IPS DF 4.7 (cell line): ENCODE measurements around the gene PPP2R2C.

Experiments used
- DNase-seq: peaks from one replicate; pipeline ENCODE4 v3.0.0-alpha.2; 2013; ENCODE audit warnings: low spot score; ENCODE audit errors: extremely low read depth

PPP2R2C gene

GRCh38 chr4:6291784-6292297, 180.6 kb downstream of the PPP2R2C start:
- DNase-seq = no peak

GRCh38 chr4:6290769-6291547, 181.5 kb downstream of the PPP2R2C start:
- no peak for DNase-seq

DNA sequence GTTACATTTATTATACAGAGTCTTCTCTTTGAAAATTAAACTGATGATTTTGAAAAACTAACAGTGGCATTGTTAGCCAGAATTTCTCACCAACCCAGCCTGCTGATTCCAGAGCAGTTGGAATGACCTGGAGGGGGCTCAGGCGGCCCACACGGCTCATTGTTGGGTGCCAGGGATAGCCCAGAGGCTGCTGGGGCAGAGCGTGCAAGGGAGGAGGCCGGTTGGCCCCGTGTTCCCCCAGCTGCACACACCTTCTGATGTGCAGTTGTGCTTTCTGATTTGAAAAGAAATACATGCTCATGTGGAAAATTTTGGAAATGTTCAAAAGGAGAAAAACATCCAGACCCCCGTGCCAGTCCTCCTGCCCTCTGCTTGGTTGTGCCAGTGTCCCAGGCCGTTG, 182.2 kb downstream of the PPP2R2C start:
- no peak for DNase-seq

GRCh38 chr4:6288871-6289270, 183.5 kb downstream of the PPP2R2C start:
- DNase-seq = no peak

DNA sequence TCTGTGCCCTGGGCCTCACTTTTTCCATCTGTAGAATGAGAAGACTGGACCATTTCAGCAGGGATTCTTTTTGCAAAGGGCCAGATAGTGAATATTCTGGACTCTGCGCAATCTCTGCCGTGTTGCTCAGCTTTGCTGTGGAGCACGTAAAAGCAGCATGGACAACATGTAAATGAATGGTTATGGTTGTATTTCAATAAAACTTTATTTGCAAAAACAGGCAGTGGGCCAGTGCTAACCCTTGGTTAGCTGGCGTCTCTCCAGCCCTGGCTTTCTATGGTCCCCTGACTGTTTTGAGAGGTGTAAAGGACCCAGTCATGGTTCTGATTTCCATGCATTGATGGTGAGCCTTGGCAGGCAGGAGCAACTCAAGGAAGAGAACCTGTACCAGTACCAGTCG, 184.1 kb downstream of the PPP2R2C start:
- DNase-seq = no peak

DNA sequence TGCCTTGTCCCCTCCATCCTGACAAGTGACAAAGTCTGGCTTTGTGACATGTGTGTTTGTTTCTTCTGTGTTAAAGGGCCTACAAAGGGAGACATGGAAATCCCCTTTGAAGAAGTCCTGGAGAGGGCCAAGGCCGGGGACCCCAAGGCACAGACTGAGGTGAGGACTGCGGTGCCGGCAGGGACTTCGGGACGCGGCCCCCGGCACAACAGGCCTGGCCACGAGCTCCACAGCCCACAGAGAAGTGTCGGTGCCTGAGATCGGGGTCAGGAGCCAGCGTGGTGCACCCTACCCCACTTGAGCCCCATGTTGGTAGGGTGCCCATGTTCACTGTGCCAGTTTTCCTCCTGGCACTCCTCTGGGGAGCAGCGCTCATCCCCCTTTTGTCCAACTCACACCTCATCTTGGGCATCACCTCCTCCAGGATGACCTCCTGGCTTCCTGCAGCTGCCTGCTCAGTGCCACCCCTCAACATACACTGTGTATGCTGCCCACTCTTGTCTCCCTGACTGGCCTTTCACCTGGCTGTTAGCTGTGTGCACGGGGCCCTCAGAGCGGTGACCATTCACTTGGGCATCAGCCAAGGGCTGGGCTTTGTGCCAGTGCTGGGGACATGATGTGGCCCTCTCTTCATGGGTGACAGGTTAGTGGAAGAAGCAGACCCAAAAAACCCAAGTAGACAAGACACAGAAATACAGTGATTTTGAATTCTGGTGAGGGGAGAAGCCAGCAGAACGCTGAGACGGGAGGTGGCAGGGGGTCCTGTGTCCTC, 185.2 kb downstream of the PPP2R2C start:
- DNase-seq = no peak

DNA sequence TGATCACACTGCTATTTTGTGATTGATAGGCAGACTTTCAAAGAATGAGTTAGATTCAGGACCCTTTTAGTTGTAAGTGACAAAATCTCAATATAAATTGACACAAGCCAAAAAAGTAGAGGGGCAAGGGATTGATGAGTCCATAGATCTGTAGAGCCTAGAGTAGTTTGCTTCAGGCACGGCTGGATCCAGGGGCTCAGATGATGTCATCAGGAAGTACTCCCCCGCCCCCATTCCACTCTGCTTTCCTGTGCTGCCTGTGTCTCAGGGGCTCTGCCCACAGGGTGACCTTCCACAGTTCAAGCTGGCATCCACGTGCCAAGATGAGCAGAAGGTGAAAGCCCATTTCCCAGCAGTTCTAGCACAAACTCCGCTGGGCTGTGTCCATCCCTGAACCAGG, 189.1 kb downstream of the PPP2R2C start:
- DNase-seq = no peak

DNA sequence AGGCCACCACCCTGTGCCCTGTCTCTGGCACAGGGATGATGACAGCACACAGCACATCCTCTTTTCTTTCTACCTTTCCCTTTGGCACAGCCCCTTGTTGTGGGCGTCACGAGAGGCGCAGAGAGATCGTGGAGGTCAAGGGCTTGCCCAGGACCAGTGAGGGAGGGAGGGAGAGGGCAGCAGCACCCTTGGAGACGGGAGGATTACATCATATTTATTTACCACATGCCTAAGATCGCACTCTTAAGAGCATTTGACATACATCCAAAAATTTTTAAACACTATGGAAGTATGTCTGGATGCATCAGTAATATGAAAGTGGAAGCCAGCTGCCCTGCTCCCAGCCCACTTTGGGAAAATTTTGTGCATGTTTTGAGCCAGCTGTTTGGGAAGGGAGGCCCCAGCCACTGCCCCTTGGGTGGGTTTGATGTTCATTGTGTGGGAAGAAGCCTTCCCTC, 190.1 kb downstream of the PPP2R2C start:
- DNase-seq = no peak

- DNase-seq = no peak
These were observed 190.7 kb downstream of the PPP2R2C start for GRCh38 chr4:6281436-6282313.

- no peak for DNase-seq
These were observed 191.9 kb downstream of the PPP2R2C start for GRCh38 chr4:6280365-6280996.

- no peak for DNase-seq
These were observed 192.7 kb downstream of the PPP2R2C start for GRCh38 chr4:6279582-6280289.

GRCh38 chr4:6278801-6279197, 193.6 kb downstream of the PPP2R2C start:
- no peak for DNase-seq

GRCh38 chr4:6277935-6278800, 194.2 kb downstream of the PPP2R2C start:
- no peak for DNase-seq

DNA sequence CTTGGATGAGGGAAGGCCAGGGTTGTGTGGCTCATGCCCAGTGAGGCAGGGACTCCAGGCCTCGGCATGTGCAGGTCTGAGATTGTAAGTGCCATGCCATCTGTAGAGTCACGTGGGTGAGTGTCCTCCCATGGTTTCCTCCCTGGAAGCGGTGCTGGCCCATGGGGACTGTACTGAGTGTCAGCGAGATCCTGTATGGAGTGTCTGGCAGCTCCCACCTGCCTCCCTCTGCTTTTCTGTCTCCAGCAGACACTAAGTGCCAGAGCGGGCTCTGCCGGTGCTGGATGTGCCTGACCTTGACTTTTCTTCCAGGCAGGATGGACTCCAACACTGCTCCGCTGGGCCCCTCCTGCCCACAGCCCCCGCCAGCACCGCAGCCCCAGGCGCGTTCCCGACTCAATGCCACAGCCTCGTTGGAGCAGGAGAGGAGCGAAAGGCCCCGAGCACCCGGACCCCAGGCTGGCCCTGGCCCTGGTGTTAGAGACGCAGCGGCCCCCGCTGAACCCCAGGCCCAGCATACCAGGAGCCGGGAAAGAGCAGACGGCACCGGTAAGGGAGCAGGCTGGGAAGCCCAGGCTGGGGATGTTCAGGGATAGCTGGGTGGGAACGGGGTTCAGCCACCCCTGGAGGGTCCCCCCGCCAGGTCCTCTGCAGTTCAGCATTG, 195.1 kb downstream of the PPP2R2C start:
- DNase-seq = no peak

GRCh38 chr4:6275898-6276806, 196.3 kb downstream of the PPP2R2C start:
- DNase-seq = no peak

DNA sequence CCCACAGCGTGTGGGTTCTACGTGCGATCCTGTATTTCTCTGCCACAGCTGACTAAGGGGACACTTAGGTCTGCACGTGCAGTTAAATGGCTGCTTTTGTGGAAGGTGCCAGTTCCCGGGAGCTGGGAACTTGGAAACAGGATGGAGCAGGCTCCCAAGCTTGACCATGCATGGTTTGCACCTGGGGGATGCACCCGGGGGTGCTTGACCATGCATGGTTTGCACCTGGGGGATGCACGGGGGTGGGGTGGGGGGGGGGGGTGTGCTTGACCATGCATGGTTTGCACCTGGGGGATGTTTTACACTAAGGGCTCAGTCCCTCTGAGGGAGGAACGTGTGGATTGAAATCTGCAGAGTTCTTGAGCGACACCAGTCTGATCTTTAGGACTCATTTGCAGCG, 197.1 kb downstream of the PPP2R2C start:
- DNase-seq = no peak

GRCh38 chr4:6273661-6273990, 198.8 kb downstream of the PPP2R2C start:
- no peak for DNase-seq
